ENCODE results near the gene NEO1.

- TF ChIP-seq CTCF (IDR thresholded peaks at IDR 0.05) (no peak), POLR2AphosphoS5 (IDR thresholded peaks at IDR 0.05) (no peak), EP300 (IDR thresholded peaks at IDR 0.05) (no peak), POLR2A (IDR thresholded peaks at IDR 0.05) (no peak)
Measured at GRCh38 chr15:73139744-73140553, 87.7 kb downstream of the NEO1 start.
